ENCODE measurements around the gene CPN1.

GRCh38 chr10:100071529-100071928 is 10.1 kb downstream of the CPN1 start:
- no peak for TF ChIP-seq CTCF (conservative IDR thresholded peaks at IDR 0.05; ENCODE audit: low read length)
- no peak for TF ChIP-seq EZH2phosphoT487 (IDR thresholded peaks at IDR 0.05; ENCODE audit: borderline replicate concordance, low read depth, low read length)

Data from OCI-LY7 (cell line).